ENCODE measurements around the gene GLG1. TPM values are rescaled to one million over a fixed set of nuclear protein-coding genes. Genes with fewer than 3 reads are reported as not detected.
"Not testable (repeated sequence)": the region's sequence is repeated elsewhere in the genome, so short reads cannot be mapped to it uniquely, and the experiment has no call there.

GLG1 gene
- total RNA-seq, 1 experiment from 2014 or later: 210 TPM

- POLR2A ChIA-PET: no interaction called here
- no TSS peak for BruUV-seq (replicated peaks)
- H3K4me3 ChIP-seq (ENCODE audit: low read depth, low read length): no peak overlapping the region
- H3K4me1 Mint-ChIP-seq (ENCODE audit: low read depth, unreplicated experiment): peaks cover 13% of the 10 kb centered on the region
- H3K4me3 Mint-ChIP-seq (ENCODE audit: unreplicated experiment): no peak overlapping the region
- peaks cover 22% of the 10 kb centered on the region for H3K4me1 ChIP-seq
- intact Hi-C loops (cut with micrococcal nuclease; ENCODE audit: unreplicated experiment): no loop called here
- H3K9me3 ChIP-seq: peaks cover 7% of the 10 kb centered on the region; the same call in 1 of the 2 replicates
- H3K9me3 Mint-ChIP-seq (ENCODE audit: unreplicated experiment): peaks cover under 1% of the 10 kb centered on the region
- no peak for DNase-seq
- no peaks in the 10 kb centered on the region for H3K27me3 Mint-ChIP-seq (ENCODE audit: insufficient read depth, unreplicated experiment)
- TF ChIP-seq, protein P1, sequence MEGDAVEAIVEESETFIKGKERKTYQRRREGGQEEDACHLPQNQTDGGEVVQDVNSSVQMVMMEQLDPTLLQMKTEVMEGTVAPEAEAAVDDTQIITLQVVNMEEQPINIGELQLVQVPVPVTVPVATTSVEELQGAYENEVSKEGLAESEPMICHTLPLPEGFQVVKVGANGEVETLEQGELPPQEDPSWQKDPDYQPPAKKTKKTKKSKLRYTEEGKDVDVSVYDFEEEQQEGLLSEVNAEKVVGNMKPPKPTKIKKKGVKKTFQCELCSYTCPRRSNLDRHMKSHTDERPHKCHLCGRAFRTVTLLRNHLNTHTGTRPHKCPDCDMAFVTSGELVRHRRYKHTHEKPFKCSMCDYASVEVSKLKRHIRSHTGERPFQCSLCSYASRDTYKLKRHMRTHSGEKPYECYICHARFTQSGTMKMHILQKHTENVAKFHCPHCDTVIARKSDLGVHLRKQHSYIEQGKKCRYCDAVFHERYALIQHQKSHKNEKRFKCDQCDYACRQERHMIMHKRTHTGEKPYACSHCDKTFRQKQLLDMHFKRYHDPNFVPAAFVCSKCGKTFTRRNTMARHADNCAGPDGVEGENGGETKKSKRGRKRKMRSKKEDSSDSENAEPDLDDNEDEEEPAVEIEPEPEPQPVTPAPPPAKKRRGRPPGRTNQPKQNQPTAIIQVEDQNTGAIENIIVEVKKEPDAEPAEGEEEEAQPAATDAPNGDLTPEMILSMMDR (IDR thresholded peaks at IDR 0.05; ENCODE audit: insufficient read depth in 1 of 2, low read depth in 1 of 2, low read length in 1 of 2, severe bottlenecking in 1 of 2, unreplicated experiment in 1 of 2): no peak
- CTCF ChIA-PET: no interaction called here
- peak overlapping the region; percentile 14 for H3K27ac Mint-ChIP-seq (ENCODE audit: unreplicated experiment)
- H3K27me3 ChIP-seq (replicated peaks; ENCODE audit: control insufficient read depth, insufficient read depth, low read length): no peaks in the 10 kb centered on the region
- peaks cover 3% of the 10 kb centered on the region for H3K36me3 ChIP-seq (ENCODE audit: control insufficient read depth, insufficient read depth, low read length)
- H3K36me3 Mint-ChIP-seq (ENCODE audit: insufficient read depth, unreplicated experiment): peaks cover 18% of the 10 kb centered on the region
Observed at GRCh38 chr16:74521691-74522090, 85.2 kb downstream of the GLG1 start.

DNA sequence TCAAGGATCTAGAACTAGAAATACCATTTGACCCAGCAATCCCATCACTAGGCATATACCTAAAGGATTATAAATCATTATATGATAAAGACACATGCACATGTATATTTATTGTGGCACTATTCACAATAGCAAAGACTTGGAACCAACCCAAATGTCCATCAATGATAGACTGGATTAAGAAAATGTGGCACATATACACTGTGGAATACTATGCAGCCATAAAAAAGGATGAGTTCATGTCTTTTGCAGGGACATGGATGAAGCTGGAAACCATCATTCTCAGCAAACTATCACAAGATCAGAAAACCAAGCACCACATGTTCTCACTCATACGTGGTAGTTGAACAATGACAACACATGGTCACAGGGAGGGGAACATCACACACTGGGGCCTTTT, 88.0 kb downstream of the GLG1 start:
- H3K36me3 ChIP-seq (ENCODE audit: control insufficient read depth, insufficient read depth, low read length); POLR2A ChIA-PET; H3K4me3 Mint-ChIP-seq (ENCODE audit: unreplicated experiment); DNase-seq; H3K27me3 ChIP-seq (replicated peaks; ENCODE audit: control insufficient read depth, insufficient read depth, low read length); H3K9me3 ChIP-seq; H3K27ac Mint-ChIP-seq (ENCODE audit: unreplicated experiment); BruUV-seq (replicated peaks); H3K4me3 ChIP-seq (ENCODE audit: low read depth, low read length); H3K27me3 Mint-ChIP-seq (ENCODE audit: insufficient read depth, unreplicated experiment); CTCF ChIA-PET; intact Hi-C loops (cut with micrococcal nuclease; ENCODE audit: unreplicated experiment): not testable (repeated sequence)
- Mint-ChIP-seq H3K9me3 (ENCODE audit: unreplicated experiment) (peaks cover 20% of the 10 kb centered on the region), H3K36me3 (ENCODE audit: insufficient read depth, unreplicated experiment) (peaks cover 11% of the 10 kb centered on the region), H3K4me1 (ENCODE audit: low read depth, unreplicated experiment) (peaks cover 36% of the 10 kb centered on the region)
- peaks cover 22% of the 10 kb centered on the region for H3K4me1 ChIP-seq

DNA sequence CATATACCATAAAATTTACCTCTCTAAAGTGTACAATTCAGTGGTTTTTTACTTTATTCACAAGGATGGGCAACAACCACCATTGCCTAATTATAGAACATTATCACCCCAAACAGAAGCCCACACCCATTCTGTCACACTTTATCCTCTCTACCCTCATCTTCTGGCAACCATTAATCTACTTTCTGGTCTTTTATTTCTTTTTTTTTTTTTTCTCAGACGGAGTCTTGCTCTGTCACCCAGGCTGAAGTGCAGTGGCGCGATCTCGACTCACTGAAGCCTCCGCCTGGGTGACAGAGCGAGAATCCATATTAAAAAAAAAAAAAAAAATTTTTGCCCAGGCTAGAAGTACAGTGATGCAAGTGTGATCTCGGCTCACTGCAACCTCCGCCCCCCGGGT, 95.0 kb downstream of the GLG1 start:
- Histone ChIP-seq H3K9me3 (no peaks in the 10 kb centered on the region), H3K27me3 (replicated peaks; ENCODE audit: control insufficient read depth, insufficient read depth, low read length) (no peaks in the 10 kb centered on the region), H3K4me3 (ENCODE audit: low read depth, low read length) (no peak overlapping the region), H3K4me1 (peaks cover 9% of the 10 kb centered on the region; the same call in 1 of the 2 replicates), H3K36me3 (ENCODE audit: control insufficient read depth, insufficient read depth, low read length) (peaks cover 2% of the 10 kb centered on the region; the same call in 1 of the 2 replicates)
- Mint-ChIP-seq H3K27me3 (ENCODE audit: insufficient read depth, unreplicated experiment) (no peaks in the 10 kb centered on the region), H3K4me3 (ENCODE audit: unreplicated experiment) (no peak overlapping the region), H3K36me3 (ENCODE audit: insufficient read depth, unreplicated experiment) (peaks cover 21% of the 10 kb centered on the region), H3K9me3 (ENCODE audit: unreplicated experiment) (peaks cover 39% of the 10 kb centered on the region), H3K4me1 (ENCODE audit: low read depth, unreplicated experiment) (peaks cover 49% of the 10 kb centered on the region), H3K27ac (ENCODE audit: unreplicated experiment) (no peak overlapping the region)
- DNase-seq: no peak
- intact Hi-C loops (cut with micrococcal nuclease; ENCODE audit: unreplicated experiment): no loop called here
- TF ChIP-seq, protein P1 (IDR thresholded peaks at IDR 0.05; ENCODE audit: insufficient read depth in 1 of 2, low read depth in 1 of 2, low read length in 1 of 2, severe bottlenecking in 1 of 2, unreplicated experiment in 1 of 2): no peak
- ChIA-PET POLR2A (no interaction called here), CTCF (no interaction called here)
- BruUV-seq (replicated peaks): no TSS peak

GRCh38 chr16:74505011-74505410, 101.9 kb downstream of the GLG1 start:
- H3K4me3 Mint-ChIP-seq (ENCODE audit: unreplicated experiment): no peak overlapping the region
- TF ChIP-seq, protein P1 (IDR thresholded peaks at IDR 0.05; ENCODE audit: insufficient read depth in 1 of 2, low read depth in 1 of 2, low read length in 1 of 2, severe bottlenecking in 1 of 2, unreplicated experiment in 1 of 2): no peak
- BruUV-seq (replicated peaks): no TSS peak
- Histone ChIP-seq H3K4me3 (ENCODE audit: low read depth, low read length) (no peak overlapping the region), H3K27me3 (replicated peaks; ENCODE audit: control insufficient read depth, insufficient read depth, low read length) (no peaks in the 10 kb centered on the region), H3K4me1 (peaks cover 9% of the 10 kb centered on the region; the same call in 1 of the 2 replicates), H3K36me3 (ENCODE audit: control insufficient read depth, insufficient read depth, low read length) (peaks cover 5% of the 10 kb centered on the region), H3K9me3 (no peaks in the 10 kb centered on the region)
- intact Hi-C loops (cut with micrococcal nuclease; ENCODE audit: unreplicated experiment): no loop called here
- no peaks in the 10 kb centered on the region for H3K27me3 Mint-ChIP-seq (ENCODE audit: insufficient read depth, unreplicated experiment)
- no peak overlapping the region for H3K27ac Mint-ChIP-seq (ENCODE audit: unreplicated experiment)
- CTCF ChIA-PET: no interaction called here
- no peaks in the 10 kb centered on the region for H3K9me3 Mint-ChIP-seq (ENCODE audit: unreplicated experiment)
- H3K36me3 Mint-ChIP-seq (ENCODE audit: insufficient read depth, unreplicated experiment): peaks cover 52% of the 10 kb centered on the region
- DNase-seq: no peak
- POLR2A ChIA-PET: no interaction called here
- H3K4me1 Mint-ChIP-seq (ENCODE audit: low read depth, unreplicated experiment): peaks cover 13% of the 10 kb centered on the region

Measured in Caco-2 (cell line).